GM23338 (cell line): ENCODE results near the gene PRMT5. TPM values are rescaled to one million over a fixed set of nuclear protein-coding genes. Genes with fewer than 3 reads are reported as not detected.

Experiments used
- ATAC-seq: fragments of 200-7000 bp; cut with Tn5 transposase; 3 replicates; pipeline ENCODE4 v1.9.1; 2020
- DNase-seq: peaks from one replicate; pipeline ENCODE4 v3.0.0-alpha.2; 2015; ENCODE audit warnings: low spot score
- H2AFZ ChIP-seq: fragments of 200-600 bp; sonication (generic); 2 replicates; pipeline ENCODE4 v1.8.0; 2016; ENCODE audit warnings: antibody characterized with exemption, mild to moderate bottlenecking, moderate library complexity
- H3F3A ChIP-seq: fragments of 200-600 bp; sonication (generic); replicated peaks from 2 replicates; pipeline ENCODE4 v1.8.0; 2017; ENCODE audit warnings: antibody characterized with exemption, mixed run types, low read depth
- H3K27ac ChIP-seq: fragments of 200-600 bp; sonication (generic); 2 replicates; pipeline ENCODE4 v1.6.1; 2016; ENCODE audit warnings: low read depth
- H3K27me3 ChIP-seq: fragments of 200-600 bp; sonication (generic); 2 replicates; pipeline ENCODE4 v1.8.0; 2016; ENCODE audit warnings: mild to moderate bottlenecking, mixed run types, moderate library complexity; ENCODE audit not compliant: insufficient read depth
- H3K36me3 ChIP-seq: fragments of 200-600 bp; sonication (generic); 2 replicates; pipeline ENCODE4 v1.8.0; 2016; ENCODE audit warnings: mild to moderate bottlenecking; ENCODE audit not compliant: insufficient read depth
- H3K4me1 ChIP-seq: fragments of 200-600 bp; sonication (generic); 2 replicates; pipeline ENCODE4 v1.8.0; 2016; ENCODE audit warnings: mild to moderate bottlenecking, moderate library complexity; ENCODE audit not compliant: insufficient read depth
- H3K4me2 ChIP-seq: fragments of 200-600 bp; sonication (generic); 2 replicates; pipeline ENCODE4 v1.7.1; 2017; ENCODE audit warnings: mixed run types
- H3K4me3 ChIP-seq: fragments of 200-600 bp; sonication (generic); 2 replicates; pipeline ENCODE4 v1.6.1; 2016; ENCODE audit warnings: mixed run types
- H3K79me2 ChIP-seq: fragments of 200-600 bp; sonication (generic); replicated peaks from 2 replicates; pipeline ENCODE4 v1.8.0; 2017; ENCODE audit warnings: mild to moderate bottlenecking; ENCODE audit not compliant: insufficient read depth
- H3K9me2 ChIP-seq: fragments of 200-600 bp; sonication (generic); 2 replicates; pipeline ENCODE4 v1.8.0; 2017; ENCODE audit not compliant: insufficient read depth
- H4K20me1 ChIP-seq: fragments of 200-600 bp; sonication (generic); replicated peaks from 2 replicates; pipeline ENCODE4 v1.8.0; 2017; ENCODE audit warnings: mild to moderate bottlenecking; ENCODE audit not compliant: insufficient read depth
- H3K27ac Mint-ChIP-seq: 2 replicates; pipeline ENCODE4 v1.8.0; 2020; ENCODE audit warnings: inconsistent platforms, mild to moderate bottlenecking, moderate library complexity, mixed read lengths
- H3K27me3 Mint-ChIP-seq: 3 replicates; pipeline ENCODE4 v1.8.0; 2022; ENCODE audit warnings: low read depth, mild to moderate bottlenecking, moderate library complexity, mixed read lengths, inconsistent platforms; ENCODE audit not compliant: insufficient read depth, poor library complexity
- H3K36me3 Mint-ChIP-seq: 3 replicates; pipeline ENCODE4 v1.8.0; 2021; ENCODE audit warnings: low read depth, mild to moderate bottlenecking, inconsistent platforms, moderate library complexity, mixed read lengths
- H3K4me1 Mint-ChIP-seq: 3 replicates; pipeline ENCODE4 v1.8.0; 2020; ENCODE audit warnings: mild to moderate bottlenecking, inconsistent platforms, mixed read lengths
- H3K4me3 Mint-ChIP-seq: 3 replicates; pipeline ENCODE4 v1.8.0; 2021; ENCODE audit warnings: moderate library complexity, mild to moderate bottlenecking, inconsistent platforms, mixed read lengths
- H3K9me3 Mint-ChIP-seq: 3 replicates; pipeline ENCODE4 v1.8.0; 2020; ENCODE audit warnings: moderate library complexity, mild to moderate bottlenecking, inconsistent platforms, mixed read lengths
- CREB1 ChIP-seq: fragments of 250-450 bp; sonication (Bioruptor Pico); IDR thresholded peaks from 2 replicates; pipeline ENCODE4 v1.5.0; 2020; ENCODE audit warnings: low read depth, mild to moderate bottlenecking, moderate library complexity
- CTCF ChIP-seq, 2 experiments: fragments of 200-600 bp in 1 of 2; sonication (generic) in 1 of 2; conservative IDR thresholded peaks; 2 replicates each; pipeline versions ENCODE4 v1.5.1 to v1.6.1; 2016 to 2017; ENCODE audit warnings: antibody characterized with exemption in 2 of 2, low read depth in 2 of 2, mild to moderate bottlenecking in 2 of 2, moderate library complexity in 1 of 2
- ETS1 ChIP-seq: IDR thresholded peaks from 2 replicates; pipeline ENCODE4 v1.6.1; 2016; ENCODE audit warnings: antibody characterized with exemption
- EZH2 ChIP-seq: fragments of 200-600 bp; sonication (generic); IDR thresholded peaks from one replicate; pipeline ENCODE4 v1.8.0; 2017; ENCODE audit warnings: antibody characterized with exemption, mild to moderate bottlenecking, low read depth; ENCODE audit not compliant: unreplicated experiment
- EZH2phosphoT487 ChIP-seq: fragments of 200-600 bp; sonication (generic); IDR thresholded peaks from one replicate; pipeline ENCODE4 v1.8.1; 2018; ENCODE audit warnings: antibody characterized with exemption; ENCODE audit not compliant: unreplicated experiment
- JUNB ChIP-seq: IDR thresholded peaks from one replicate; pipeline ENCODE4 v1.6.1; 2016; ENCODE audit warnings: antibody characterized with exemption; ENCODE audit not compliant: unreplicated experiment
- NANOG ChIP-seq: IDR thresholded peaks from 2 replicates; pipeline ENCODE4 v1.6.1; 2016; ENCODE audit warnings: antibody characterized with exemption, borderline replicate concordance
- POLR2AphosphoS5 ChIP-seq: IDR thresholded peaks from 2 replicates; pipeline ENCODE4 v1.6.1; 2016; ENCODE audit warnings: antibody characterized with exemption, low read depth
- REST ChIP-seq: IDR thresholded peaks from one replicate; pipeline ENCODE4 v1.6.1; 2018; ENCODE audit warnings: antibody characterized with exemption; ENCODE audit not compliant: unreplicated experiment
- STAT1 ChIP-seq: IDR thresholded peaks from one replicate; pipeline ENCODE4 v1.6.1; 2016; ENCODE audit warnings: antibody characterized with exemption; ENCODE audit not compliant: unreplicated experiment
- ZNF114 ChIP-seq: fragments of 250-450 bp; sonication (Bioruptor Pico); IDR thresholded peaks from 2 replicates; pipeline ENCODE4 v1.5.0; 2020; ENCODE audit warnings: mild to moderate bottlenecking, moderate library complexity
- ZNF331 ChIP-seq: fragments of 250-450 bp; sonication (Bioruptor Pico); IDR thresholded peaks from 2 replicates; pipeline ENCODE4 v1.5.0; 2020; ENCODE audit warnings: low read depth, mild to moderate bottlenecking, moderate library complexity
- ZNF462 ChIP-seq: fragments of 250-450 bp; sonication (Bioruptor Pico); IDR thresholded peaks from 2 replicates; pipeline ENCODE4 v1.5.0; 2020; ENCODE audit warnings: mild to moderate bottlenecking, moderate library complexity
- polyA plus RNA-seq: library from polyadenylated mRNA; unstranded; fragments of >200 nt; fragmentation: Nextera tagmentation; extraction: Ambion mirVana; gene quantifications from 2 replicates; pipeline ENCODE4 v1.2.1, GENCODE V29; 2016
- total RNA-seq: library from RNA; depleted of rRNA; stranded (reverse); fragments of >200 nt; shearing (Covaris generic); gene quantifications from 2 replicates; pipeline ENCODE4 v1.2.3, GENCODE V29; 2014

The PRMT5 gene
- total and polyA plus RNA-seq, 2 experiments from 2014 or later: 68.8 to 124 TPM

GRCh38 chr14:22878271-22879246, 50.6 kb downstream of the PRMT5 start:
- Mint-ChIP-seq H3K4me3 (no peak overlapping the region; the same call in 2 of the 3 replicates), H3K9me3 (no peaks in the 10 kb centered on the region), H3K27ac (no peak overlapping the region), H3K36me3 (peaks cover 18% of the 10 kb centered on the region), H3K27me3 (peaks cover 14% of the 10 kb centered on the region), H3K4me1 (peaks cover 21% of the 10 kb centered on the region)
- ATAC-seq (no peak), DNase-seq (no peak)
- 0 out of 2 replicates have a peak, but pooled peaks cover 8% of the 10 kb centered on the region for H3F3A ChIP-seq
- no peaks in the 10 kb centered on the region for H3K9me2 ChIP-seq
- H3K4me1 ChIP-seq: peaks cover 16% of the 10 kb centered on the region
- TF ChIP-seq POLR2AphosphoS5: no peak
- TF ChIP-seq JUNB: no peak
- no peak for TF ChIP-seq NANOG
- TF ChIP-seq ETS1: no peak
- TF ChIP-seq EZH2phosphoT487: no peak
- no peak for TF ChIP-seq REST
- TF ChIP-seq STAT1: no peak
- no peak for TF ChIP-seq ZNF462 (CRISPR knock-in tag)
- no peak for TF ChIP-seq ZNF114
- TF ChIP-seq CTCF (conservative IDR thresholded peaks at IDR 0.05; ENCODE audit: low read depth in 2 of 2): no peak
- TF ChIP-seq CREB1 (CRISPR knock-in tag): no peak
- TF ChIP-seq EZH2: no peak
- TF ChIP-seq ZNF331 (CRISPR knock-in tag): no peak
- H3K4me3 ChIP-seq: no peak overlapping the region
- no peaks in the 10 kb centered on the region for H3K27me3 ChIP-seq
- H2AFZ ChIP-seq: no peak overlapping the region
- H3K27ac ChIP-seq: no peak overlapping the region
- no peak overlapping the region for H3K4me2 ChIP-seq
- no peaks in the 10 kb centered on the region for H4K20me1 ChIP-seq
- H3K79me2 ChIP-seq: no peaks in the 10 kb centered on the region
- H3K36me3 ChIP-seq: no peaks in the 10 kb centered on the region
